DOHH2 (cell line): ENCODE data around the gene HNRNPD.

ENCODE experiments used
- EZH2phosphoT487 ChIP-seq: fragments of 200-600 bp; sonication (generic); IDR thresholded peaks from 2 replicates; pipeline ENCODE4 v1.6.1; 2017; ENCODE audit warnings: borderline replicate concordance, mild to moderate bottlenecking, antibody characterized with exemption, low read length, moderate library complexity, mixed read lengths
- TF ChIP-seq, protein P1 (sequence below): fragments of 200-600 bp; sonication (generic); IDR thresholded peaks from one replicate; pipeline ENCODE4 v1.5.1; 2014; ENCODE audit warnings: antibody characterized with exemption, mild to moderate bottlenecking, low read depth, low read length; ENCODE audit not compliant: poor library complexity, severe bottlenecking

- TF ChIP-seq, protein P1, sequence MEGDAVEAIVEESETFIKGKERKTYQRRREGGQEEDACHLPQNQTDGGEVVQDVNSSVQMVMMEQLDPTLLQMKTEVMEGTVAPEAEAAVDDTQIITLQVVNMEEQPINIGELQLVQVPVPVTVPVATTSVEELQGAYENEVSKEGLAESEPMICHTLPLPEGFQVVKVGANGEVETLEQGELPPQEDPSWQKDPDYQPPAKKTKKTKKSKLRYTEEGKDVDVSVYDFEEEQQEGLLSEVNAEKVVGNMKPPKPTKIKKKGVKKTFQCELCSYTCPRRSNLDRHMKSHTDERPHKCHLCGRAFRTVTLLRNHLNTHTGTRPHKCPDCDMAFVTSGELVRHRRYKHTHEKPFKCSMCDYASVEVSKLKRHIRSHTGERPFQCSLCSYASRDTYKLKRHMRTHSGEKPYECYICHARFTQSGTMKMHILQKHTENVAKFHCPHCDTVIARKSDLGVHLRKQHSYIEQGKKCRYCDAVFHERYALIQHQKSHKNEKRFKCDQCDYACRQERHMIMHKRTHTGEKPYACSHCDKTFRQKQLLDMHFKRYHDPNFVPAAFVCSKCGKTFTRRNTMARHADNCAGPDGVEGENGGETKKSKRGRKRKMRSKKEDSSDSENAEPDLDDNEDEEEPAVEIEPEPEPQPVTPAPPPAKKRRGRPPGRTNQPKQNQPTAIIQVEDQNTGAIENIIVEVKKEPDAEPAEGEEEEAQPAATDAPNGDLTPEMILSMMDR: no peak
- no peak for TF ChIP-seq EZH2phosphoT487
Measured at GRCh38 chr4:82373816-82374625, at the start of gene HNRNPD.
